HG02588 (cell line): ENCODE results near the gene FUCA2.
"Not testable (repeated sequence)": the region's sequence is repeated elsewhere in the genome, so short reads cannot be mapped to it uniquely, and the experiment has no call there.

ENCODE experiments used
- ATAC-seq: cut with Tn5 transposase; IDR thresholded peaks from one replicate; pipeline ENCODE4 v1.9.1; 2021; ENCODE audit warnings: mild to moderate bottlenecking, moderate library complexity; ENCODE audit not compliant: unreplicated experiment

FUCA2 gene

GRCh38 chr6:143536866-143537691 lies 25.6 kb upstream of the FUCA2 start:
- ATAC-seq: peak; percentile 58

GRCh38 chr6:143536461-143536865 lies 24.9 kb upstream of the FUCA2 start:
- ATAC-seq: peak; percentile 75

- no peak for ATAC-seq
These were observed 23.7 kb upstream of the FUCA2 start for GRCh38 chr6:143535189-143535614.

GRCh38 chr6:143531720-143532499 lies 20.4 kb upstream of the FUCA2 start:
- no peak for ATAC-seq

- ATAC-seq: no peak
These were observed 17.6 kb upstream of the FUCA2 start for GRCh38 chr6:143529095-143529494.

GRCh38 chr6:143528164-143528811 lies 16.8 kb upstream of the FUCA2 start:
- ATAC-seq: peak; percentile 58

- ATAC-seq: no peak
These were observed 16.2 kb upstream of the FUCA2 start for GRCh38 chr6:143527677-143528076.

- no peak for ATAC-seq
These were observed 13.8 kb upstream of the FUCA2 start for GRCh38 chr6:143525356-143525755.

GRCh38 chr6:143522039-143522600 lies 10.6 kb upstream of the FUCA2 start:
- ATAC-seq: no peak

GRCh38 chr6:143517447-143517773 lies 5.9 kb upstream of the FUCA2 start:
- no peak for ATAC-seq

- no peak for ATAC-seq
These were observed 5.3 kb upstream of the FUCA2 start for GRCh38 chr6:143516690-143517446.

- ATAC-seq: no peak
These were observed 4.3 kb upstream of the FUCA2 start for GRCh38 chr6:143515766-143516355.

- ATAC-seq: no peak
These were observed 3.7 kb upstream of the FUCA2 start for GRCh38 chr6:143515061-143515760.

- no peak for ATAC-seq
These were observed 1.9 kb upstream of the FUCA2 start for GRCh38 chr6:143513410-143513809.

- not testable (repeated sequence) for ATAC-seq
These were observed 1.2 kb downstream of the FUCA2 start for GRCh38 chr6:143510326-143510725.

- peak; percentile 44 for ATAC-seq
These were observed 4.0 kb downstream of the FUCA2 start for GRCh38 chr6:143507358-143508145.

GRCh38 chr6:143506620-143507019 lies 4.9 kb downstream of the FUCA2 start:
- ATAC-seq: no peak

GRCh38 chr6:143506199-143506598 lies 5.3 kb downstream of the FUCA2 start:
- ATAC-seq: no peak

GRCh38 chr6:143505537-143505936 lies 6.0 kb downstream of the FUCA2 start:
- no peak for ATAC-seq
